GM19193 (cell line): ENCODE results near the gene CLDN11.

Experiments
- POLR2A ChIP-seq: IDR thresholded peaks from 4 replicates; pipeline ENCODE4 v1.6.1; 2011; ENCODE audit not compliant: insufficient read depth, insufficient read length; ENCODE audit errors: extremely low read depth

CLDN11 gene

DNA sequence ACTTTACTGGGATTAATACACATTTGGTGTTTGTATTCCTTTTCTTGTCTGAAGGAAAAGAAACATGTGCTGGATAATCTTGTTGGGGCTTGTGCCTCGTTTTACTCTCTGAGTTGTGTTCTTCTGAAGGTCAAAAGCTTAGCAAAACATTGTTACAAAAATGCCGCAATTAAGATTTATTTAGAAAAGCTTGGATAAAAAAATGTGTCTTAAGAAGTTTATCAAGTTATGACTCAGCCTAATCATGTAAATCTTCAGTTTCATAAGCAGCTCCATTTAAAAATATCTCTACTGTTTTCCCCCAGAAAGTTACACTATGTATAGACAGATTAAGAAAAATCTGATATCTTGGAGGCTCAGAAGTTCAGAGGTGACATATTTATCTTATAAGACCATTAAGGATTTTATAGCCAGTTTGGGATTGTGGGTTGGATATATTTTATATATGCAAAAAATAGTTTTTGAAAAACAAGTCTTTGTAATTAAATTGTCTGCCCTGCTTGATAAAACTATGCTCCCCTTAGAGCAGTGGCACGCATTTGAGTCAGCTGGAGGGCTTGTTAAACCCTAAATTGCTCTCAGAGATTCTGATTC is 56.5 kb downstream of the CLDN11 start:
- no peak for TF ChIP-seq POLR2A

DNA sequence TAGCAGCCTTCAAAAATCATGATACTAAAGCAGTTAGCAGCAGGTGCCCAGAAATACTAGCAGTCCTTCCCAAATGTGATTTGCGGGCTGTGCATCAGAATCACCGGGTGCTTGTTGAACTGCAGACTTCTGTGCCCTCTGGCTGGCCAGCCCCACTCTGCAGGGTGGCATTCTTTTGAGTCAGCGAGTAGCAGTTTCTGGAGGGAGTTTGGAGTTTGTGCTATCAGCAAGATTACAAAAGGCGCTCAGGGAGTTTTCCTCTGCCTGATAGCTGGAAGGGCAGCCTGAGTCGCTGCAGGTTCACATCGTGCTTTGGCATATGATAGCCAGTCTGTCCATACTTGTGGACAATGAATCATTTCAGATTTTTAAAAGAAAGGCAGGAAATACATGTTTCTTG is 57.6 kb downstream of the CLDN11 start:
- TF ChIP-seq POLR2A: no peak

DNA sequence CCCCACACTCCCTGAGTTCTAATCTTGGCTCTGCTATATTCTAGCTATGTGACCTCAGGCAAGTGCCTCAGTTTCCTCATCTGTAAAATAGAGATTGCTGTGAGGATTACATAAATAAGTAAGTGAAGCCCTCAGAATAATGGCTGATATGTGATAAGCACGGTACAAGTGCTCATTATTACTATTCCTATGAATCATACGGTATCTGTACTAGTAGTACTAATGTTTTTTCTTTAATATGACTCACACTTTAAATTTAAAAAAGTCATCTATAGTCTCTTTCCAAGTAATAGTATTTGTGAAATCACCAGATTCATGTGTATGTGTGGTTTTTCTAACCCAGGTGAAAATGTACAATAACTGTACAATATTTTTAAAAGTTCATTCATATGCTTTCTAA is 58.7 kb downstream of the CLDN11 start:
- TF ChIP-seq POLR2A: no peak

GRCh38 chr3:170480111-170480510 is 61.4 kb downstream of the CLDN11 start:
- TF ChIP-seq POLR2A: no peak

DNA sequence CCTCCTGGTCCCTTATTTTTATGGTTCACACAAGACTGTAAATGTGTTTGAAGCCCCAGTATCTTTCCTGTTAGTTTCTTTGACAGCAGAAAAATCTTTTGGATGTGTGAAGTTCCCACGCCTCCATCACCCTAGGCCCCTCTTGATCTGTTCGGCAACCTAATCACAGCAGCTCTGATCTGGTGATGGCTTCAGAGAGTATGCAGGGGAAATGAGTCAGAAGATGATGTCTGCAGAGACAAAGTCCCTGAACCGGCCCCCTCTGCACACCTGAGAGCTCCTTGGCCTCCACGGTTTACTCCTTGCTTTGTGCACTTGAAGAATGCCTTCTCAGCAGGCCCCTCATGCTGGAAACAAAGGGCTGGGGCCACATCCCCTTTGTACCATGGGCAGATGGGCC is 63.5 kb downstream of the CLDN11 start:
- no peak for TF ChIP-seq POLR2A

- TF ChIP-seq POLR2A: no peak
Measured at GRCh38 chr3:170483485-170484262, 65.0 kb downstream of the CLDN11 start.
